Left lung (tissue), 10 donors: ENCODE data around the gene PCBP1. TPM values are rescaled to one million over a fixed set of nuclear protein-coding genes. Genes with fewer than 3 reads are reported as not detected.
"Not testable (repeated sequence)": the region's sequence is repeated elsewhere in the genome, so short reads cannot be mapped to it uniquely, and the experiment has no call there.

ENCODE experiments used
- ATAC-seq: fragments of 200-7000 bp; cut with Tn5 transposase; one replicate; pipeline ENCODE4 v1.9.1; 2020; ENCODE audit warnings: moderate library complexity
- DNase-seq, 4 donors: peaks; one replicate each; pipeline ENCODE4 v3.0.0-alpha.2; 2013 to 2020
- H3K27ac ChIP-seq, 2 donors: fragments of 200-600 bp; sonication (generic) in 1 of 2; one replicate each; pipeline versions ENCODE4 v1.5.0 to v1.8.0; 2020 to 2021
- H3K27me3 ChIP-seq, 2 donors: fragments of 200-600 bp; sonication (generic) in 1 of 2; one replicate each; pipeline versions ENCODE4 v1.5.0 to v1.8.0; 2020 to 2021
- H3K36me3 ChIP-seq, 2 donors: fragments of 200-600 bp; sonication (generic) in 1 of 2; one replicate each; pipeline versions ENCODE4 v1.5.0 to v1.8.0; 2020 to 2021
- H3K4me1 ChIP-seq, 2 donors: fragments of 200-600 bp; one replicate each; pipeline ENCODE4 v1.8.0; 2021
- H3K4me3 ChIP-seq, 2 donors: fragments of 200-600 bp; sonication (generic) in 1 of 2; one replicate each; pipeline versions ENCODE4 v1.5.0 to v1.8.0; 2020 to 2021; ENCODE audit warnings: mild to moderate bottlenecking in 1 of 2
- H3K9me3 ChIP-seq, 2 donors: fragments of 200-600 bp; sonication (generic) in 1 of 2; one replicate each; pipeline versions ENCODE4 v1.5.0 to v1.8.0; 2020 to 2021
- intact Hi-C, 2 donors: fragments of 100-400 bp; cut with DNase I; formaldehyde crosslinking; loops; one replicate each; pipeline versions ENCODE4 v1.11.2 to v1.14.2; 2022
- polyA plus RNA-seq, 6 donors: library from polyadenylated mRNA; unstranded; fragments of 120-200 nt; gene quantifications; one replicate each; pipeline ENCODE4 v1.2.1, GENCODE V29; 2013; ENCODE audit not compliant: insufficient read length in 6 of 6
- total RNA-seq, 2 donors: library from RNA; stranded (reverse); fragmentation: NEBNext Ultra II Directional; extraction: Animal tissue kit (Norgen Biotek cat#: 25700); gene quantifications; one replicate each; pipeline ENCODE4 v1.2.1, GENCODE V29; 2021
- TF ChIP-seq, protein P1 (sequence below), 2 donors: fragments of 200-600 bp; sonication (generic) in 1 of 2; IDR thresholded peaks; one replicate each; pipeline versions ENCODE4 v1.5.0 to v1.8.0; 2021; ENCODE audit warnings: antibody characterized with exemption in 2 of 2
- donor health status: DM: no; HTN: yes; CAD: no.
- donor health status: DM: no; HTN: no; CAD: no.

PCBP1 gene
- total and polyA plus RNA-seq, 8 donors, result 172 to 404 (median 226) TPM

DNA sequence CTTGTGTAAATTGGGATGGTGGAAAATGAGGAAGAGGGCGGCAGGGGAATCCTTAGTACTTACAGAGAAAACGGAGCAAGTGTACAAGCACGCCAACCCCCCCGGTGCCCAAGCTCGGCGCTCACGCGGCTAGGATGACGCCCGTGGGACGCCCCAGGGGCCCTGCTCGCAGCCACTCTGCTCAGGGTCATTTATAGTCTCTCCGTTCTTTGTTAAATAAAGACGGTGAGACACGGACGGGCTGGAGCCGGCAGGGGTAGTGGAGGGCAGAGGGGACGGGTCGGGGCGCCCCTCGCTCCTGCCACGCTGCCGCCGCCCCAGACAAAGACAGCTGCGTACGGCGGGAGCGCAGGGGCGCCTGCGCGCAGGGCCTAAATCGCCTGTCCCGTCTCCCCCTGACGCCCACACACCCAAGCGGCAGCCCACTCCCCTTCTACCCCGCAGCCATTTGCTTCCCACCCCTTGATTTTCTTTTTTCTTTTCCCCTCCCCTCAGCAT lies 37.8 kb downstream of the PCBP1 start:
- ATAC-seq, result peak; percentile 64
- Histone ChIP-seq H3K27me3 (no peaks in the 10 kb centered on the region), H3K27ac (peak overlapping the region; percentile 99 to 100), H3K4me3 (peak overlapping the region; percentile 46 to 52), H3K36me3 (no peaks in the 10 kb centered on the region), H3K9me3 (no peaks in the 10 kb centered on the region), H3K4me1 (peaks cover 4 to 60% of the 10 kb centered on the region in 2 donors)
- TF ChIP-seq, protein P1, sequence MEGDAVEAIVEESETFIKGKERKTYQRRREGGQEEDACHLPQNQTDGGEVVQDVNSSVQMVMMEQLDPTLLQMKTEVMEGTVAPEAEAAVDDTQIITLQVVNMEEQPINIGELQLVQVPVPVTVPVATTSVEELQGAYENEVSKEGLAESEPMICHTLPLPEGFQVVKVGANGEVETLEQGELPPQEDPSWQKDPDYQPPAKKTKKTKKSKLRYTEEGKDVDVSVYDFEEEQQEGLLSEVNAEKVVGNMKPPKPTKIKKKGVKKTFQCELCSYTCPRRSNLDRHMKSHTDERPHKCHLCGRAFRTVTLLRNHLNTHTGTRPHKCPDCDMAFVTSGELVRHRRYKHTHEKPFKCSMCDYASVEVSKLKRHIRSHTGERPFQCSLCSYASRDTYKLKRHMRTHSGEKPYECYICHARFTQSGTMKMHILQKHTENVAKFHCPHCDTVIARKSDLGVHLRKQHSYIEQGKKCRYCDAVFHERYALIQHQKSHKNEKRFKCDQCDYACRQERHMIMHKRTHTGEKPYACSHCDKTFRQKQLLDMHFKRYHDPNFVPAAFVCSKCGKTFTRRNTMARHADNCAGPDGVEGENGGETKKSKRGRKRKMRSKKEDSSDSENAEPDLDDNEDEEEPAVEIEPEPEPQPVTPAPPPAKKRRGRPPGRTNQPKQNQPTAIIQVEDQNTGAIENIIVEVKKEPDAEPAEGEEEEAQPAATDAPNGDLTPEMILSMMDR (IDR thresholded peaks at IDR 0.05), result no peak
- intact Hi-C loops, result loop anchor here in 1 of 2 donors (5.0 kb wide), 1 partner anchor 38 kb away; the partner anchor contains the start of gene PCBP1
- DNase-seq, result peak; percentile 74 to 92 (median 78)

DNA sequence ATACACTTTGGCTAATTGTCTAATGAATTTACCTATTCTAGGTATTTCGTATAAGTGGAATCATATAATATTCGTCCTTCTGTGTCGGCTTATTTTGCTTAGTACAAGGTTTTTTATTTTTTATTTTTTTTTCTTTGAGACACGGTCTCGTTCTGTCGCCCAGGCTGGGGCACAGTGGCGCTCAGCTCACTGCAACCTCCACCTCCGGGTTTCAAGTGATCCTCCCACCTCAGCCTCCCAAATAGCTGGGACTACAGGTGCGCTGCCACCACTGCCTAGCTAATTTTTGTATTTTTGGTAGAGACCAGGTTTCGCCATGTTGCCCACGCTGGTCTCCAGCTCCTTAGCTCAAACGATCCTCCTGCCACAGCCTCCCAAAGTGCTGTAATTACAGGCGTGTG lies 38.2 kb downstream of the PCBP1 start:
- no peaks in the 10 kb centered on the region for H3K9me3 ChIP-seq
- intact Hi-C loops, result no loop called here
- H3K27me3 ChIP-seq, result no peaks in the 10 kb centered on the region
- TF ChIP-seq, protein P1 (IDR thresholded peaks at IDR 0.05), result no peak
- no peak for ATAC-seq
- peak overlapping the region; percentile 46 to 52 for H3K4me3 ChIP-seq
- H3K27ac ChIP-seq, result peak overlapping the region; percentile 99 to 100
- H3K4me1 ChIP-seq, result peaks cover 4 to 62% of the 10 kb centered on the region in 2 donors
- DNase-seq, result peak in 1 of 4 donors; percentile 21
- H3K36me3 ChIP-seq, result no peaks in the 10 kb centered on the region

DNA sequence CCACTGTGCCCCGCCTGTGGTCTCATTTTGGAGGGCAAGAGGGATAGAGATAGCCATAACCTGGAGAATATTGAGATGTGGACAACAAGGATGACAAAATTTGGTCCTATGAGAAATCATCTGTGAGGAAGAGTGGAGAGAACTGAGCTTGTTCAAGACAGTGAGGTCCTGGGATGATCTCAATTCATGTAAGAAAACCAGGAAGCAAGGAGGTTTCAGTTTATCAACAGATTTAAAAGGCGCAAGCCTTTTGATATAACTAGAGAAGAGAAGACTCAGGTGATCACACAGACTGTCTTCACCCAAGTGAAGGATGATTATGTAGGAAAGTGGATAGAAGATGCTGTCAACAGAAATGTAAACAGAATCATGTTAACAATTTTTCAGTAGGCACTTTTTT lies 39.1 kb downstream of the PCBP1 start:
- TF ChIP-seq, protein P1 (IDR thresholded peaks at IDR 0.05), result no peak
- ATAC-seq (no peak), DNase-seq (no peak)
- H3K27ac ChIP-seq, result no peak overlapping the region
- H3K27me3 ChIP-seq, result no peaks in the 10 kb centered on the region
- no peak overlapping the region for H3K4me3 ChIP-seq
- H3K36me3 ChIP-seq, result no peaks in the 10 kb centered on the region
- peaks cover 6 to 65% of the 10 kb centered on the region in 2 donors for H3K4me1 ChIP-seq
- intact Hi-C loops, result no loop called here
- H3K9me3 ChIP-seq, result no peaks in the 10 kb centered on the region

DNA sequence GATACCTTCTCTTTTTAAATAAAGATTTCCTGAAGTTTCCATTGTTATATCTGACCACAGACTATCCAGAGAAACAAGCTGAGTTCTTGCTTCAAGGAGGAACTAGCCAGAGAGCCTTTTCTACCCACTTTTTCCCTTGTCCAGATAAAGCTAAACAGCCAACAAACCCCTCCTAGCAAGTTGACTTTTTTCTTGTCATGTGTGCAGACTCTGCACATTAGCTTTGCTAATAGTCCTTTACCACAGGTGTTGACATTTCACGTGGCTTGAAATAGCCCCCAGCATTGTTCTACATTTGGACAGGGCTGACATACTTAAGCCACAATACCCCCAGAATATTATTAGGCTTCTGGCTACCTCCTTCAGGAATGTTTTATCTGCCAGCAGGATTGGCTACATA lies 40.7 kb downstream of the PCBP1 start:
- ATAC-seq, result no peak
- H3K36me3 ChIP-seq, result no peaks in the 10 kb centered on the region
- peaks cover 22 to 65% of the 10 kb centered on the region in 2 donors for H3K4me1 ChIP-seq
- no peaks in the 10 kb centered on the region for H3K27me3 ChIP-seq
- TF ChIP-seq, protein P1 (IDR thresholded peaks at IDR 0.05), result no peak
- intact Hi-C loops, result no loop called here
- H3K27ac ChIP-seq, result no peak overlapping the region
- no peak for DNase-seq
- H3K9me3 ChIP-seq, result no peaks in the 10 kb centered on the region
- H3K4me3 ChIP-seq, result no peak overlapping the region

DNA sequence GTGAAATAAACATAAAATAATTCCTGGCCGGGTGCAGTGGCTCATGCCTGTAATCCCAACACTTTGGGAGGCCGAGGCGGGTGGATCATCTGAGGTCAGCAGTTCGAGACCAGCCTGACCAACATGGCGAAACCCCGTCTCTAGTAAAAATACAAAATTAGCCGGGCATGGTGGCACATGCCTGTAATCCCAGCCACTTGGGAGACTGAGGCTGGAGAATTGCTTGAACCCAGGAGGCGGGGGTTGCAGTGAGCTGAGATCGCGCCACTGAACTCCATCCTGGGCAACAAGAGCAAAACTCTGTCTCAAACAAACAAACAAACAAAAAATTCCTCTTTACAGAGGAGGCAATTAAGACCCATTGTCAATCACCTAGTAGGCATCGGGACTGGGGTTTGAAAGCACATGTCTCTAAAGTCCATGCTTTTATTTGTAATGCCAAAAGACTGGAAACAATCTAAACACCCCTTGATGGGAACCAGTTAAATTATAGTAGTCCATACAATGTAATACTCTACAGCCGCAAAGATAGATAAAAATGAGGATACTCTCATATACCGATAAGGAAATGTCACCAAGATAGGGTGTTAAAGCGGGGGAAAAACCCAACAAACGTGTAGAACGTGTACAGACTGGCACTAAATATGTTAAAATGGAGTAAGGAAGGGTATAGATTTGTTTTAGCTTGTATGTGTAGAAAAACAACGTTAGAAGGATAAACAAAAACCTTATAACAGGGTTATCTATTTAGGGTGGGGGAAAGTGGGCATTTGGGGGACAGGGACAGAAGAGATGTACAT lies 44.3 kb downstream of the PCBP1 start:
- Histone ChIP-seq H3K27ac (peak overlapping the region; percentile 88 to 98), H3K4me3 (peak overlapping the region; percentile 12 to 33), H3K4me1 (peaks cover 31 to 75% of the 10 kb centered on the region in 2 donors)
- H3K27me3 ChIP-seq, H3K9me3 ChIP-seq, H3K36me3 ChIP-seq, intact Hi-C loops, ATAC-seq, DNase-seq: not testable (repeated sequence)
